Natural killer cell treated with Interleukin-12 subunit alpha and Interleukin-12 subunit beta and Interleukin-15 and Interleukin-18, amount 100 ng/mL, for 72 hours (primary cell): ENCODE results near the gene TRIB2. TPM values are rescaled to one million over a fixed set of nuclear protein-coding genes. Genes with fewer than 3 reads are reported as not detected.
A peak's percentile ranks its signal among the peaks of the same experiment; 100 is the strongest.

ENCODE experiments used
- ATAC-seq, 2 donors: fragments of 150-1000 bp; cut with Tn5 transposase in 1 of 2; sonication (Bioruptor Pico), chemical (Tn5 transposase) in 1 of 2; 2 replicates each; pipeline ENCODE4 v1.10.0; 2021
- DNase-seq: peaks from one replicate; pipeline ENCODE4 v3.0.0; 2022; ENCODE audit warnings: low spot score
- H3K27ac Mint-ChIP-seq, 2 donors: 1 replicate in 1 of 2; 2 replicates in 1 of 2; pipeline ENCODE4 v1.8.0; 2022; ENCODE audit warnings: mixed read lengths in 2 of 2, mild to moderate bottlenecking in 1 of 2, moderate library complexity in 1 of 2
- H3K27me3 Mint-ChIP-seq, 2 donors: 1 replicate in 1 of 2; 2 replicates in 1 of 2; pipeline ENCODE4 v1.8.0; 2022; ENCODE audit warnings: mixed read lengths in 2 of 2
- H3K36me3 Mint-ChIP-seq: one replicate; pipeline ENCODE4 v1.8.0; 2022; ENCODE audit warnings: mixed read lengths
- H3K4me1 Mint-ChIP-seq, 2 donors: 1 replicate in 1 of 2; 2 replicates in 1 of 2; pipeline ENCODE4 v1.8.0; 2022; ENCODE audit warnings: low read depth in 2 of 2, mixed read lengths in 2 of 2, mild to moderate bottlenecking in 1 of 2
- H3K4me3 Mint-ChIP-seq: one replicate; pipeline ENCODE4 v1.8.0; 2022; ENCODE audit warnings: mixed read lengths
- H3K9me3 Mint-ChIP-seq: 2 replicates; pipeline ENCODE4 v1.8.0; 2022; ENCODE audit warnings: mixed read lengths
- total RNA-seq, 2 donors: library from RNA; stranded (reverse); gene quantifications; one replicate each; pipeline ENCODE4 v1.2.3, GENCODE V29; 2022

Gene TRIB2
- total RNA-seq, 2 donors from 2014 or later, result 8.7 to 12.3 TPM

GRCh38 chr2:12759248-12759647, 42.5 kb downstream of the TRIB2 start:
- Mint-ChIP-seq H3K9me3 (no peaks in the 10 kb centered on the region), H3K27ac (no peak overlapping the region), H3K4me3 (no peak overlapping the region), H3K4me1 (peaks cover 0 to 1% of the 10 kb centered on the region in 2 donors), H3K36me3 (no peaks in the 10 kb centered on the region), H3K27me3 (peaks cover 0 to 9% of the 10 kb centered on the region in 2 donors)
- ATAC-seq (no peak), DNase-seq (no peak)

- Mint-ChIP-seq H3K9me3 (no peaks in the 10 kb centered on the region), H3K36me3 (no peaks in the 10 kb centered on the region), H3K27me3 (peaks cover 0 to 7% of the 10 kb centered on the region in 2 donors), H3K4me1 (peaks cover 0 to 4% of the 10 kb centered on the region in 2 donors), H3K4me3 (no peak overlapping the region), H3K27ac (no peak overlapping the region)
- DNase-seq (no peak), ATAC-seq (no peak)
Measured at GRCh38 chr2:12761104-12761503, 44.4 kb downstream of the TRIB2 start.

GRCh38 chr2:12762337-12762736, 45.6 kb downstream of the TRIB2 start:
- H3K4me1 Mint-ChIP-seq, result peaks cover 0 to 4% of the 10 kb centered on the region in 2 donors
- no peaks in the 10 kb centered on the region for H3K9me3 Mint-ChIP-seq
- no peaks in the 10 kb centered on the region for H3K36me3 Mint-ChIP-seq
- no peak overlapping the region for H3K27ac Mint-ChIP-seq
- ATAC-seq (no peak), DNase-seq (no peak)
- no peak overlapping the region for H3K4me3 Mint-ChIP-seq
- peaks cover 0 to 7% of the 10 kb centered on the region in 2 donors for H3K27me3 Mint-ChIP-seq

GRCh38 chr2:12762976-12763375, 46.2 kb downstream of the TRIB2 start:
- Mint-ChIP-seq H3K4me3 (no peak overlapping the region), H3K27me3 (peaks cover 0 to 11% of the 10 kb centered on the region in 2 donors), H3K4me1 (peaks cover 0 to 4% of the 10 kb centered on the region in 2 donors), H3K9me3 (no peaks in the 10 kb centered on the region), H3K27ac (no peak overlapping the region), H3K36me3 (no peaks in the 10 kb centered on the region)
- DNase-seq (no peak), ATAC-seq (no peak)

GRCh38 chr2:12763486-12763885, 46.8 kb downstream of the TRIB2 start:
- H3K9me3 Mint-ChIP-seq, result no peaks in the 10 kb centered on the region
- peaks cover 5 to 13% of the 10 kb centered on the region in 2 donors for H3K27me3 Mint-ChIP-seq
- H3K36me3 Mint-ChIP-seq, result no peaks in the 10 kb centered on the region
- no peak for ATAC-seq
- no peak for DNase-seq
- H3K27ac Mint-ChIP-seq, result no peak overlapping the region
- peaks cover 0 to 4% of the 10 kb centered on the region in 2 donors for H3K4me1 Mint-ChIP-seq
- no peak overlapping the region for H3K4me3 Mint-ChIP-seq

GRCh38 chr2:12764075-12764730, 47.5 kb downstream of the TRIB2 start:
- ATAC-seq, result peak; percentile 48 to 53
- no peaks in the 10 kb centered on the region for H3K36me3 Mint-ChIP-seq
- H3K4me3 Mint-ChIP-seq, result no peak overlapping the region
- H3K27me3 Mint-ChIP-seq, result peaks cover 12 to 15% of the 10 kb centered on the region in 2 donors
- H3K27ac Mint-ChIP-seq, result no peak overlapping the region
- no peaks in the 10 kb centered on the region for H3K9me3 Mint-ChIP-seq
- DNase-seq, result no peak
- peaks cover 0 to 4% of the 10 kb centered on the region in 2 donors for H3K4me1 Mint-ChIP-seq

GRCh38 chr2:12764849-12765605, 48.3 kb downstream of the TRIB2 start:
- Mint-ChIP-seq H3K4me3 (no peak overlapping the region), H3K36me3 (no peaks in the 10 kb centered on the region), H3K4me1 (peaks cover 0 to 4% of the 10 kb centered on the region in 2 donors), H3K27ac (no peak overlapping the region), H3K27me3 (peaks cover 19 to 23% of the 10 kb centered on the region in 2 donors), H3K9me3 (no peaks in the 10 kb centered on the region)
- ATAC-seq, result no peak
- no peak for DNase-seq

GRCh38 chr2:12766421-12766879, 49.7 kb downstream of the TRIB2 start:
- Mint-ChIP-seq H3K4me1 (peaks cover 0 to 4% of the 10 kb centered on the region in 2 donors), H3K9me3 (no peaks in the 10 kb centered on the region)

GRCh38 chr2:12767541-12767940, 50.8 kb downstream of the TRIB2 start:
- no peaks in the 10 kb centered on the region for H3K36me3 Mint-ChIP-seq
- peaks cover 0 to 4% of the 10 kb centered on the region in 2 donors for H3K4me1 Mint-ChIP-seq
- no peak for DNase-seq
- peaks cover 30 to 31% of the 10 kb centered on the region in 2 donors for H3K27me3 Mint-ChIP-seq
- H3K27ac Mint-ChIP-seq, result no peak overlapping the region
- no peak for ATAC-seq
- H3K4me3 Mint-ChIP-seq, result no peak overlapping the region
- H3K9me3 Mint-ChIP-seq, result no peaks in the 10 kb centered on the region

More at GRCh38 chr2:12766421-12766879, 49.7 kb downstream of the TRIB2 start:
- H3K27me3 Mint-ChIP-seq, result peaks cover 28 to 30% of the 10 kb centered on the region in 2 donors
- no peak overlapping the region for H3K27ac Mint-ChIP-seq
- H3K4me3 Mint-ChIP-seq, result no peak overlapping the region
- ATAC-seq, result no peak
- H3K36me3 Mint-ChIP-seq, result no peaks in the 10 kb centered on the region
- DNase-seq, result no peak

- H3K4me1 Mint-ChIP-seq, result peaks cover 0 to 4% of the 10 kb centered on the region in 2 donors
- no peak for DNase-seq
- H3K27me3 Mint-ChIP-seq, result peaks cover 30 to 31% of the 10 kb centered on the region in 2 donors
- no peak overlapping the region for H3K4me3 Mint-ChIP-seq
- H3K36me3 Mint-ChIP-seq, result no peaks in the 10 kb centered on the region
- no peak overlapping the region for H3K27ac Mint-ChIP-seq
- no peaks in the 10 kb centered on the region for H3K9me3 Mint-ChIP-seq
- no peak for ATAC-seq
Measured at GRCh38 chr2:12767996-12768624, 51.4 kb downstream of the TRIB2 start.

GRCh38 chr2:12769492-12770105, 52.9 kb downstream of the TRIB2 start:
- no peaks in the 10 kb centered on the region for H3K36me3 Mint-ChIP-seq
- H3K9me3 Mint-ChIP-seq, result no peaks in the 10 kb centered on the region
- no peak for ATAC-seq

GRCh38 chr2:12770300-12770968, 53.7 kb downstream of the TRIB2 start:
- peaks cover 4% of the 10 kb centered on the region for H3K9me3 Mint-ChIP-seq
- H3K4me1 Mint-ChIP-seq, result no peaks in the 10 kb centered on the region
- no peak overlapping the region for H3K4me3 Mint-ChIP-seq
- ATAC-seq (no peak), DNase-seq (no peak)
- H3K27ac Mint-ChIP-seq, result no peak overlapping the region
- H3K36me3 Mint-ChIP-seq, result no peaks in the 10 kb centered on the region
- H3K27me3 Mint-ChIP-seq, result peaks cover 27 to 31% of the 10 kb centered on the region in 2 donors

More at GRCh38 chr2:12769492-12770105, 52.9 kb downstream of the TRIB2 start:
- Mint-ChIP-seq H3K4me3 (no peak overlapping the region), H3K4me1 (no peaks in the 10 kb centered on the region), H3K27me3 (peaks cover 27 to 31% of the 10 kb centered on the region in 2 donors), H3K27ac (no peak overlapping the region)
- no peak for DNase-seq

- peaks cover 4% of the 10 kb centered on the region for H3K9me3 Mint-ChIP-seq
- no peak overlapping the region for H3K4me3 Mint-ChIP-seq
- H3K36me3 Mint-ChIP-seq, result no peaks in the 10 kb centered on the region
- peaks cover 27 to 31% of the 10 kb centered on the region in 2 donors for H3K27me3 Mint-ChIP-seq
- no peak overlapping the region for H3K27ac Mint-ChIP-seq
- no peaks in the 10 kb centered on the region for H3K4me1 Mint-ChIP-seq
- ATAC-seq (no peak), DNase-seq (no peak)
Measured at GRCh38 chr2:12771154-12771553, 54.4 kb downstream of the TRIB2 start.
